ENCODE measurements around the gene GAL3ST3. TPM values are rescaled to one million over a fixed set of nuclear protein-coding genes. Genes with fewer than 3 reads are reported as not detected.

The GAL3ST3 gene
- total and polyA plus RNA-seq, 2 donors (not counting 1 experiment from before 2014, with no cell fraction given): not detected

- TF ChIP-seq CTCF (conservative IDR thresholded peaks at IDR 0.05 in 1 of 2, IDR thresholded peaks at IDR 0.05 in 1 of 2; ENCODE audit: low read depth in 1 of 2, low read length in 2 of 2) (peak; percentile 13 to 25), EZH2 (IDR thresholded peaks at IDR 0.05; ENCODE audit: low read length, missing control alignments) (no peak)
- Histone ChIP-seq H4K20me1 (ENCODE audit: control insufficient read depth, extremely low read depth, insufficient read depth, low read length) (no peaks in the 10 kb centered on the region), H3K4me1 (ENCODE audit: control insufficient read depth, extremely low read depth, insufficient read depth, low read length) (peaks cover 2% of the 10 kb centered on the region), H3K36me3 (ENCODE audit: control insufficient read depth, insufficient read depth, low read length) (peaks cover 17% of the 10 kb centered on the region), H3K4me3 (replicated peaks in 1 of 4; ENCODE audit: control extremely low read depth in 1 of 4, insufficient read depth in 1 of 4, low read depth in 3 of 4, low read length in 4 of 4) (peak overlapping the region; percentile 64 to 100 (median 89)), H3K9me3 (ENCODE audit: control insufficient read depth, insufficient read depth, low read depth, low read length) (no peaks in the 10 kb centered on the region), H3K9ac (ENCODE audit: insufficient read depth, low read length) (peak overlapping the region; percentile 73), H3K79me2 (ENCODE audit: control insufficient read depth, insufficient read depth, low read length) (peaks cover 38% of the 10 kb centered on the region), H3K27ac (ENCODE audit: insufficient read depth, low read length) (peak overlapping the region; percentile 94), H3K27me3 (ENCODE audit: control insufficient read depth, insufficient read depth, low read length) (no peaks in the 10 kb centered on the region), H2AFZ (ENCODE audit: low read length) (peak overlapping the region; percentile 84), H3K4me2 (ENCODE audit: extremely low read depth, insufficient read depth, low read length) (peak overlapping the region; percentile 86)
- peak; percentile 37 to 51 for DNase-seq (ENCODE audit: low read depth in 2 of 2)
Observed at GRCh38 chr11:66002648-66003225, 46.2 kb downstream of the GAL3ST3 start.

DNA sequence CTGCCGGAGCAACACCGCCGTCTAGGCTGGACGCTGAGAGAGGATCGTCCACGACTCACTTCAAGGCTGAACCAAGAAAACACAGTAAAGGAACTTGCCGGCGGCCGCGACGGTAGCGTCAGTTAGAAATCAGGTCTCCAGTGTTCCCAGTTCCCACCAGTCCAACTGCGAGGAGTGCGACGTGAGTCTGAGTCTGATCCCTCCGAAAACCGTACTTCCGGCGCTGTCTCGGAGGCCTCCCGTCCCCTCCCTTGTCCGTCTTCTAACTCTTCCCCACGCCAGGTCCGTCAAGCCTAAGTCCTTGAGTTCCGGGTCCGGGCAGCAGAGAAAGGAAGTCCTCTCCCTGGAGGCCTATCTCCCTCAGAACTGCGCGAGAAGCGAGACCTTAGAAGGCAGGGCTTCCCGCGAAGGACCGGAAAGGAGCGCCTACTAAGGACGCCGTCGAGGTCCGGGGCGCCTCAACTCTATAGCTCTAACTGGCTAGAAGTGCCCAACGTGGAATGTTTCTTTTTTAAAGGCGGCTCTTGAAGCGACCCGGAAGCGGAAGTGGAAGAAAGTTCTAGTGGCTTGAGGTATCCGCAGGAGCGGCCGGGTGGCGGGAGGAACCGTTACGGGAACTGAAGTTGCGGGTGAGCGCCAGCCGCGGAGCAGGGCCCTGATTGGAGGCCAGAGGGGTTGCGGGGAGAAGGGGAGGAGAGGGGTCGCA, 46.9 kb downstream of the GAL3ST3 start, which contains the start of the genes BANF1 and EIF1AD:
Gene BANF1 (plus strand): TSS at position 562 of the 706 bp plus-strand sequence. CDS start 748 bp downstream, outside the sequence.
Gene EIF1AD (minus strand): TSS at position 216 of the 706 bp plus-strand sequence. CDS start 1,768 bp downstream, outside the sequence.
- peaks cover 38% of the 10 kb centered on the region for H3K79me2 ChIP-seq (ENCODE audit: control insufficient read depth, insufficient read depth, low read length)
- no peak for TF ChIP-seq EZH2 (IDR thresholded peaks at IDR 0.05; ENCODE audit: low read length, missing control alignments)

GRCh38 chr11:65997286-65997685, 51.7 kb downstream of the GAL3ST3 start:
- no peaks in the 10 kb centered on the region for H3K9me3 ChIP-seq (ENCODE audit: control insufficient read depth, insufficient read depth, low read depth, low read length)
- no peak overlapping the region for H3K27ac ChIP-seq (ENCODE audit: insufficient read depth, low read length)
- no peaks in the 10 kb centered on the region for H4K20me1 ChIP-seq (ENCODE audit: control insufficient read depth, extremely low read depth, insufficient read depth, low read length)
- no peaks in the 10 kb centered on the region for H3K27me3 ChIP-seq (ENCODE audit: control insufficient read depth, insufficient read depth, low read length)
- no peak for DNase-seq (ENCODE audit: low read depth in 2 of 2)
- no peak for TF ChIP-seq CTCF (conservative IDR thresholded peaks at IDR 0.05 in 1 of 2, IDR thresholded peaks at IDR 0.05 in 1 of 2; ENCODE audit: low read depth in 1 of 2, low read length in 2 of 2)
- TF ChIP-seq EZH2 (IDR thresholded peaks at IDR 0.05; ENCODE audit: low read length, missing control alignments): no peak
- H3K36me3 ChIP-seq (ENCODE audit: control insufficient read depth, insufficient read depth, low read length): peaks cover 9% of the 10 kb centered on the region
- no peak overlapping the region for H2AFZ ChIP-seq (ENCODE audit: low read length)
- H3K4me1 ChIP-seq (ENCODE audit: control insufficient read depth, extremely low read depth, insufficient read depth, low read length): no peaks in the 10 kb centered on the region
- no peak overlapping the region for H3K4me2 ChIP-seq (ENCODE audit: extremely low read depth, insufficient read depth, low read length)
- peaks cover 23% of the 10 kb centered on the region for H3K79me2 ChIP-seq (ENCODE audit: control insufficient read depth, insufficient read depth, low read length)
- H3K4me3 ChIP-seq (replicated peaks in 1 of 4; ENCODE audit: control extremely low read depth in 1 of 4, insufficient read depth in 1 of 4, low read depth in 3 of 4, low read length in 4 of 4): no peak overlapping the region
- no peak overlapping the region for H3K9ac ChIP-seq (ENCODE audit: insufficient read depth, low read length)

More for the DNA sequence above, 46.9 kb downstream of the GAL3ST3 start, which contains the start of the genes BANF1 and EIF1AD:
- peak within 1 kb of the TSS; percentile 64 to 100 (median 89) for H3K4me3 ChIP-seq (replicated peaks in 1 of 4; ENCODE audit: control extremely low read depth in 1 of 4, insufficient read depth in 1 of 4, low read depth in 3 of 4, low read length in 4 of 4)
- H3K27ac ChIP-seq (ENCODE audit: insufficient read depth, low read length): peak within 1 kb of the TSS; percentile 94
- peak within 1 kb of the TSS; percentile 73 for H3K9ac ChIP-seq (ENCODE audit: insufficient read depth, low read length)
- H4K20me1 ChIP-seq (ENCODE audit: control insufficient read depth, extremely low read depth, insufficient read depth, low read length): no peaks in the 10 kb centered on the region
- H3K27me3 ChIP-seq (ENCODE audit: control insufficient read depth, insufficient read depth, low read length): no peaks in the 10 kb centered on the region
- no peaks in the 10 kb centered on the region for H3K9me3 ChIP-seq (ENCODE audit: control insufficient read depth, insufficient read depth, low read depth, low read length)
- peaks cover 2% of the 10 kb centered on the region for H3K4me1 ChIP-seq (ENCODE audit: control insufficient read depth, extremely low read depth, insufficient read depth, low read length)
- peak within 1 kb of the TSS; percentile 89 for H3K4me2 ChIP-seq (ENCODE audit: extremely low read depth, insufficient read depth, low read length)
- H3K36me3 ChIP-seq (ENCODE audit: control insufficient read depth, insufficient read depth, low read length): peaks cover 17% of the 10 kb centered on the region
- peak within 1 kb of the TSS; percentile 88 for H2AFZ ChIP-seq (ENCODE audit: low read length)
- DNase-seq (ENCODE audit: low read depth in 2 of 2): peak; percentile 99
